SU-DHL-6 (cell line): ENCODE results near the gene CRYGA.
A peak's percentile ranks its signal among the peaks of the same experiment; 100 is the strongest.

Experiments
- H2AFZ ChIP-seq: fragments of 200-600 bp; sonication (generic); 2 replicates; pipeline ENCODE4 v1.6.1; 2014; ENCODE audit warnings: low read depth, mild to moderate bottlenecking, moderate library complexity, mixed read lengths, antibody characterized with exemption, low read length; ENCODE audit not compliant: severe bottlenecking
- H3F3A ChIP-seq: fragments of 200-600 bp; shearing (Covaris generic); 2 replicates; pipeline ENCODE4 v1.6.0; 2016; ENCODE audit warnings: antibody characterized with exemption, mild to moderate bottlenecking; ENCODE audit not compliant: insufficient read depth
- H3K27ac ChIP-seq: fragments of 200-600 bp; sonication (generic); 2 replicates; pipeline ENCODE4 v1.5.1; 2016; ENCODE audit warnings: low read depth, mild to moderate bottlenecking, low read length, moderate library complexity, mixed read lengths
- H3K27me3 ChIP-seq: fragments of 200-600 bp; sonication (generic), shearing (Covaris generic); 2 replicates; pipeline ENCODE4 v1.6.0; 2014; ENCODE audit warnings: mild to moderate bottlenecking, low read length
- H3K36me3 ChIP-seq: fragments of 200-600 bp; sonication (generic); 2 replicates; pipeline ENCODE4 v1.6.1; 2014; ENCODE audit warnings: mild to moderate bottlenecking, low read length, mixed read lengths
- H3K4me2 ChIP-seq: fragments of 300-600, 200-600 bp; shearing (Covaris generic), sonication (generic); 2 replicates; pipeline ENCODE4 v1.6.0; 2014; ENCODE audit warnings: low read length, low read depth, mild to moderate bottlenecking; ENCODE audit not compliant: poor library complexity, severe bottlenecking
- H3K4me3 ChIP-seq: fragments of 200-600 bp; sonication (generic); 2 replicates; pipeline ENCODE4 v1.5.1; 2014; ENCODE audit warnings: antibody characterized with exemption, low read length, mild to moderate bottlenecking, mixed read lengths; ENCODE audit not compliant: insufficient read depth, poor library complexity, severe bottlenecking
- H3K79me2 ChIP-seq: fragments of 200-600 bp; sonication (generic); 2 replicates; pipeline ENCODE4 v1.6.1; 2014; ENCODE audit warnings: mild to moderate bottlenecking, low read length, moderate library complexity; ENCODE audit not compliant: insufficient read depth
- H3K9ac ChIP-seq: fragments of 200-600 bp; sonication (generic); 2 replicates; pipeline ENCODE4 v1.7.0; 2014; ENCODE audit warnings: mild to moderate bottlenecking, low read length
- H3K9me2 ChIP-seq: fragments of 200-600 bp; sonication (generic); replicated peaks from 2 replicates; pipeline ENCODE4 v1.6.1; 2014; ENCODE audit warnings: low read length; ENCODE audit not compliant: insufficient read depth
- H3K9me3 ChIP-seq: fragments of 200-600 bp; sonication (generic); 2 replicates; pipeline ENCODE4 v1.6.1; 2014; ENCODE audit warnings: low read length, mixed read lengths; ENCODE audit not compliant: insufficient read depth
- H4K20me1 ChIP-seq: fragments of 200-600 bp; sonication (generic); 2 replicates; pipeline ENCODE4 v1.6.1; 2014; ENCODE audit warnings: low read depth, mild to moderate bottlenecking, antibody characterized with exemption, low read length, moderate library complexity, mixed read lengths
- CTCF ChIP-seq: fragments of 200-600 bp; sonication (generic); IDR thresholded peaks from one replicate; pipeline ENCODE4 v1.5.1; 2017; ENCODE audit warnings: antibody characterized with exemption, mild to moderate bottlenecking, low read length, moderate library complexity; ENCODE audit not compliant: insufficient read depth, poor library complexity, severe bottlenecking
- EZH2phosphoT487 ChIP-seq: fragments of 200-600 bp; sonication (generic), shearing (Covaris generic); conservative IDR thresholded peaks from 2 replicates; pipeline ENCODE4 v1.6.1; 2018; ENCODE audit warnings: mild to moderate bottlenecking, antibody characterized with exemption, low read length, moderate library complexity, mixed read lengths

Gene CRYGA

GRCh38 chr2:208207769-208208168 is 44.4 kb upstream of the CRYGA start:
- H2AFZ ChIP-seq: no peak overlapping the region
- H3K4me2 ChIP-seq: no peak overlapping the region
- no peaks in the 10 kb centered on the region for H3K79me2 ChIP-seq
- no peaks in the 10 kb centered on the region for H3K9me3 ChIP-seq
- no peaks in the 10 kb centered on the region for H3K36me3 ChIP-seq
- H3K4me3 ChIP-seq: no peak overlapping the region
- no peaks in the 10 kb centered on the region for H3F3A ChIP-seq
- H3K27ac ChIP-seq: no peak overlapping the region
- TF ChIP-seq EZH2phosphoT487 (no peak), CTCF (no peak)
- no peaks in the 10 kb centered on the region for H3K9me2 ChIP-seq
- H3K27me3 ChIP-seq: no peaks in the 10 kb centered on the region
- no peaks in the 10 kb centered on the region for H4K20me1 ChIP-seq
- no peak overlapping the region for H3K9ac ChIP-seq

GRCh38 chr2:208204166-208204565 is 40.8 kb upstream of the CRYGA start:
- no peaks in the 10 kb centered on the region for H3F3A ChIP-seq
- no peak overlapping the region for H3K9ac ChIP-seq
- H2AFZ ChIP-seq: no peak overlapping the region
- no peaks in the 10 kb centered on the region for H3K36me3 ChIP-seq
- no peak overlapping the region for H3K4me2 ChIP-seq
- no peaks in the 10 kb centered on the region for H4K20me1 ChIP-seq
- TF ChIP-seq CTCF (no peak), EZH2phosphoT487 (no peak)
- no peaks in the 10 kb centered on the region for H3K9me3 ChIP-seq
- H3K4me3 ChIP-seq: no peak overlapping the region
- H3K27ac ChIP-seq: no peak overlapping the region
- no peaks in the 10 kb centered on the region for H3K79me2 ChIP-seq
- no peaks in the 10 kb centered on the region for H3K27me3 ChIP-seq
- H3K9me2 ChIP-seq: no peaks in the 10 kb centered on the region

GRCh38 chr2:208195531-208195930 is 32.1 kb upstream of the CRYGA start:
- H3K9me2 ChIP-seq: no peaks in the 10 kb centered on the region
- no peaks in the 10 kb centered on the region for H3F3A ChIP-seq
- no peaks in the 10 kb centered on the region for H3K79me2 ChIP-seq
- H3K9ac ChIP-seq: no peak overlapping the region
- H3K27me3 ChIP-seq: no peaks in the 10 kb centered on the region
- no peak for TF ChIP-seq EZH2phosphoT487
- no peak for TF ChIP-seq CTCF
- H3K4me3 ChIP-seq: no peak overlapping the region
- H3K36me3 ChIP-seq: no peaks in the 10 kb centered on the region
- H4K20me1 ChIP-seq: no peaks in the 10 kb centered on the region
- no peak overlapping the region for H3K27ac ChIP-seq
- H3K4me2 ChIP-seq: no peak overlapping the region
- H2AFZ ChIP-seq: peak overlapping the region; percentile 59
- H3K9me3 ChIP-seq: no peaks in the 10 kb centered on the region
